Fibroblast of lung (primary cell): ENCODE measurements around the gene MARCKSL1. TPM values are rescaled to one million over a fixed set of nuclear protein-coding genes. Genes with fewer than 3 reads are reported as not detected.
"Not testable (repeated sequence)": the region's sequence is repeated elsewhere in the genome, so short reads cannot be mapped to it uniquely, and the experiment has no call there.

Experiments
- DNase-seq, 2 donors: peaks; one replicate each; pipeline versions ENCODE4 v3.0.0 to v3.0.0-alpha.2; 2010; ENCODE audit warnings: low read depth in 2 of 2
- H2AFZ ChIP-seq: 2 replicates; pipeline ENCODE4 v1.5.1; 2012; ENCODE audit warnings: low read length, control low read depth, inconsistent platforms
- H3K27ac ChIP-seq: 2 replicates; pipeline ENCODE4 v1.5.1; 2011; ENCODE audit warnings: low read length, control low read depth; ENCODE audit not compliant: insufficient read depth
- H3K27me3 ChIP-seq: 2 replicates; pipeline ENCODE4 v1.5.1; 2011; ENCODE audit warnings: mild to moderate bottlenecking, low read length; ENCODE audit not compliant: control insufficient read depth, insufficient read depth
- H3K36me3 ChIP-seq: 2 replicates; pipeline ENCODE4 v1.5.1; 2011; ENCODE audit warnings: low read length; ENCODE audit not compliant: control insufficient read depth, insufficient read depth
- H3K4me1 ChIP-seq: 2 replicates; pipeline ENCODE4 v1.5.1; 2011; ENCODE audit warnings: low read length; ENCODE audit not compliant: control insufficient read depth, insufficient read depth; ENCODE audit errors: extremely low read depth
- H3K4me2 ChIP-seq: 2 replicates; pipeline ENCODE4 v1.5.1; 2011; ENCODE audit warnings: low read length, control low read depth; ENCODE audit not compliant: insufficient read depth; ENCODE audit errors: extremely low read depth
- H3K4me3 ChIP-seq, 4 experiments: fragments of 200-600 bp in 1 of 4; sonication (generic) in 1 of 4; replicated peaks in 1 of 4; 2 replicates each; pipeline ENCODE4 v1.5.1; 2011 to 2016; ENCODE audit warnings: low read length in 4 of 4, low read depth in 3 of 4, mild to moderate bottlenecking in 3 of 4, control low read depth in 2 of 4, inconsistent platforms in 1 of 4, mixed read lengths in 1 of 4; ENCODE audit not compliant: insufficient read depth in 1 of 4; ENCODE audit errors: control extremely low read depth in 1 of 4
- H3K79me2 ChIP-seq: 2 replicates; pipeline ENCODE4 v1.5.1; 2012; ENCODE audit warnings: mild to moderate bottlenecking, low read length, inconsistent platforms; ENCODE audit not compliant: control insufficient read depth, insufficient read depth
- H3K9ac ChIP-seq: 2 replicates; pipeline ENCODE4 v1.5.1; 2011; ENCODE audit warnings: mild to moderate bottlenecking, low read length, control low read depth; ENCODE audit not compliant: insufficient read depth
- H3K9me3 ChIP-seq: 2 replicates; pipeline ENCODE4 v1.5.1; 2012; ENCODE audit warnings: low read depth, low read length; ENCODE audit not compliant: control insufficient read depth, insufficient read depth
- H4K20me1 ChIP-seq: 2 replicates; pipeline ENCODE4 v1.5.1; 2011; ENCODE audit warnings: low read length; ENCODE audit not compliant: control insufficient read depth, insufficient read depth; ENCODE audit errors: extremely low read depth
- EZH2 ChIP-seq: IDR thresholded peaks from 2 replicates; pipeline ENCODE4 v1.5.1; 2012; ENCODE audit warnings: low read length, control low read depth, mild to moderate bottlenecking; ENCODE audit errors: missing control alignments
- polyA plus RNA-seq, 2 donors: library from polyadenylated mRNA; depleted of rRNA in 1 of 2; stranded (reverse) in 1 of 2; unstranded in 1 of 2; fragments of >200 nt; gene quantifications; 2 replicates each; pipeline ENCODE4 v1.2.1, GENCODE V29; 2011 to 2012; ENCODE audit warnings: missing spikeins in 1 of 2
- total RNA-seq: library from RNA; depleted of rRNA; stranded (reverse); fragments of >200 nt; gene quantifications from 2 replicates; pipeline ENCODE4 v1.2.1, GENCODE V29; 2014
- TF ChIP-seq, protein P1 (sequence below), 2 donors: IDR thresholded peaks in 1 of 2; conservative IDR thresholded peaks in 1 of 2; 1 replicate in 1 of 2; 2 replicates in 1 of 2; pipeline ENCODE4 v1.5.1; 2011 to 2012; ENCODE audit warnings: low read length in 2 of 2, control low read depth in 1 of 2, inconsistent platforms in 1 of 2, low read depth in 1 of 2, mild to moderate bottlenecking in 1 of 2

MARCKSL1 gene
- total and polyA plus RNA-seq, 2 donors (not counting 1 experiment from before 2014, with no cell fraction given), result 11.7 to 79.1 TPM

GRCh38 chr1:32357614-32358013 is 21.6 kb upstream of the MARCKSL1 start:
- Histone ChIP-seq H3K27me3 (no peaks in the 10 kb centered on the region), H3K9me3 (no peaks in the 10 kb centered on the region), H3K79me2 (no peaks in the 10 kb centered on the region), H4K20me1 (no peaks in the 10 kb centered on the region), H3K9ac (no peak overlapping the region), H2AFZ (no peak overlapping the region), H3K4me2 (no peak overlapping the region), H3K27ac (no peak overlapping the region), H3K36me3 (no peaks in the 10 kb centered on the region), H3K4me1 (peaks cover 18% of the 10 kb centered on the region), H3K4me3 (no peak overlapping the region)
- TF ChIP-seq EZH2, result no peak
- TF ChIP-seq, protein P1, sequence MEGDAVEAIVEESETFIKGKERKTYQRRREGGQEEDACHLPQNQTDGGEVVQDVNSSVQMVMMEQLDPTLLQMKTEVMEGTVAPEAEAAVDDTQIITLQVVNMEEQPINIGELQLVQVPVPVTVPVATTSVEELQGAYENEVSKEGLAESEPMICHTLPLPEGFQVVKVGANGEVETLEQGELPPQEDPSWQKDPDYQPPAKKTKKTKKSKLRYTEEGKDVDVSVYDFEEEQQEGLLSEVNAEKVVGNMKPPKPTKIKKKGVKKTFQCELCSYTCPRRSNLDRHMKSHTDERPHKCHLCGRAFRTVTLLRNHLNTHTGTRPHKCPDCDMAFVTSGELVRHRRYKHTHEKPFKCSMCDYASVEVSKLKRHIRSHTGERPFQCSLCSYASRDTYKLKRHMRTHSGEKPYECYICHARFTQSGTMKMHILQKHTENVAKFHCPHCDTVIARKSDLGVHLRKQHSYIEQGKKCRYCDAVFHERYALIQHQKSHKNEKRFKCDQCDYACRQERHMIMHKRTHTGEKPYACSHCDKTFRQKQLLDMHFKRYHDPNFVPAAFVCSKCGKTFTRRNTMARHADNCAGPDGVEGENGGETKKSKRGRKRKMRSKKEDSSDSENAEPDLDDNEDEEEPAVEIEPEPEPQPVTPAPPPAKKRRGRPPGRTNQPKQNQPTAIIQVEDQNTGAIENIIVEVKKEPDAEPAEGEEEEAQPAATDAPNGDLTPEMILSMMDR (conservative IDR thresholded peaks at IDR 0.05 in 1 of 2, IDR thresholded peaks at IDR 0.05 in 1 of 2; ENCODE audit: low read depth in 1 of 2, low read length in 2 of 2), result no peak
- DNase-seq, result no peak

GRCh38 chr1:32356478-32356877 is 20.4 kb upstream of the MARCKSL1 start:
- TF ChIP-seq, protein P1 (conservative IDR thresholded peaks at IDR 0.05 in 1 of 2, IDR thresholded peaks at IDR 0.05 in 1 of 2; ENCODE audit: low read depth in 1 of 2, low read length in 2 of 2), result no peak
- TF ChIP-seq EZH2, result no peak
- Histone ChIP-seq H3K9ac (no peak overlapping the region), H4K20me1 (no peaks in the 10 kb centered on the region), H3K27me3 (no peaks in the 10 kb centered on the region), H3K9me3 (no peaks in the 10 kb centered on the region), H3K36me3 (no peaks in the 10 kb centered on the region), H3K4me1 (peaks cover 20% of the 10 kb centered on the region), H3K4me3 (no peak overlapping the region), H3K79me2 (no peaks in the 10 kb centered on the region), H3K27ac (no peak overlapping the region), H3K4me2 (no peak overlapping the region), H2AFZ (no peak overlapping the region)
- no peak for DNase-seq

GRCh38 chr1:32355778-32356177 is 19.7 kb upstream of the MARCKSL1 start:
- H3K4me1 ChIP-seq, result peaks cover 20% of the 10 kb centered on the region
- not testable (repeated sequence) for H2AFZ ChIP-seq, H3K27me3 ChIP-seq, H3K27ac ChIP-seq, H3K9ac ChIP-seq, DNase-seq, H4K20me1 ChIP-seq, H3K36me3 ChIP-seq, H3K4me2 ChIP-seq, H3K79me2 ChIP-seq, H3K4me3 ChIP-seq, H3K9me3 ChIP-seq
